GM19023 (cell line): ENCODE measurements around the gene SAT1.

Experiments used
- ATAC-seq: cut with Tn5 transposase; IDR thresholded peaks from one replicate; pipeline ENCODE4 v1.9.1; 2021; ENCODE audit warnings: mild to moderate bottlenecking, moderate library complexity; ENCODE audit not compliant: unreplicated experiment

The SAT1 gene

DNA sequence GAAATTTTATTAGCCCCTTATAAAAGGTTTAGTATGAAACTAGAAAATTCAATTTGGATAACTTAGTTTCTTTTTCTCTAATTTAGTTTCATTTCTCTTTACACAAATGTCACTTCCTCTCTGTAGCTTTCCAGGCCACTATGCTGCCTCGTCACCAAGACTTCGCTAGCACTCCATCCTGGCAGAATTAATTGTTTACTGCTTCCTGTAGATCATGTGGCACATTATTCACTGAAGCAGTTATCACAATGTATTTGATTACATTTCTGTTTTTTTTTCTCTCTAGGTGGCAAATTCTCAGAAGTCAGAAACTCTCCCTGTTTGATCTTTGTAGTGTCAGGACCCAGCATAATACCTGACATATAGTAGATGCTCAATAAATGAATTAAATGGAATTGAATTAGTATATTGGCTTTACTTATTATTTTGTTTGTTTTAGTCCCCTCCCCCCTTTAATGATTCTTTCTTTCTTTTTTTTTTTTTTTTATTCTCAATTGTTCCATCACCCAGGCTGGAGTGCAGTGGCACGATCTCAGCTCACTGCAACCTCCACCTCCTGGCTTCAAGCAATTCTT is 9.3 kb upstream of the SAT1 start:
- ATAC-seq = peak; percentile 76

DNA sequence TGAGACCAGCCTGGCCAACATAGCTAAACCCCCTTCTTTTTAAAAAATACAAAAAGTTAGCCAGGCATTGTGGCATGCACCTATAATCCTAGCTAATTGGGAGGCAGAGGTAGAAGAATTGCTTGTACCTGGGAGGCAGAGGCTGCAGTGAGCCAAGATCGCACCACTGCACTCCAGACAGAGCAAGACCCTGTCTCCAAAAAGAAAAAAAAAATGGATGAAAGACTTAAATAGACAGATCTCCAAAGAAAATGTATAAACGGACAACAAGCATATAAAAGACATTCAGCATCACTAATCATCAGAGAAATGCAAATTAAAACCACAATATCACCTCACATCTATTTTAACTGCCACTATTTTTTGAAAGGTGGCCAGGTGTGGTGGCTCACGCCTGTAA is 6.6 kb upstream of the SAT1 start:
- no peak for ATAC-seq

DNA sequence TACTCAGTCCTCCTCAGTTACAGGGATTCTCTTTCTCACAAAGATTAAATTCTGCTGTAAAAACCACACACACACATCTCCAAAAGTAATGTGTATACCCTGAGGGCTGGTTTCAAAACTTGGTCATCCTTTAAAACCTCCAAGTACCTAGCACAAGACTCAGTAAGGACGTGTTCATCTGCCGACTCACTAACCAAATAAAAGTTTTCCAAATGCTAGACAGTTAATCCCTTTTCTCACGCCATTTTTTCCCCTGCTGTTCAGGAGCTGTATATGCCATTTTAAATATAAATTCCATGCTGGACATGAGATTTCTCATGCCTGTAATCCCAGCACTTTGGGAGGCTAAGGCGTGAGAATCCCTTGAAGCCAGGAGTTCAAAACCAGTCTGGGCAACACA is 3.9 kb upstream of the SAT1 start:
- ATAC-seq = no peak

DNA sequence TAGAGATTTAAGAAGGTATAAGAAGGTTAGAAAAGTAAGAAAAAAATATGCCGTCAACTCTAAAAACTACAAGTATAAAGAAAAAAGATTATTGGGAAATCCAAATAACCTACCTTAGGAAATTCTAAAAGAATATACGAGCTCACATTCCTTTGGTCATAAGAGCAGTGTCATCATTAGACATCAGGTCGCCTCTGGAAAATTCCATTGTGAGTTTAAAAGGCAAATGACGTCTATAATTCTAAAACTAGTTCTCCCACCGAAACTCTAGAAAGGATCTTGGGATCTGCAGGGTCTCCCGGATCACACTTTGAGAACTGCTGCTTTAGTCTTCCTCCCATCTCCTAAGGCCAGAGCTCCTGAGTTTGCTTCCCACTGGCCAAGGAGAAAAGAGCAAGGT is 518 bp upstream of the SAT1 start:
- no peak for ATAC-seq

DNA sequence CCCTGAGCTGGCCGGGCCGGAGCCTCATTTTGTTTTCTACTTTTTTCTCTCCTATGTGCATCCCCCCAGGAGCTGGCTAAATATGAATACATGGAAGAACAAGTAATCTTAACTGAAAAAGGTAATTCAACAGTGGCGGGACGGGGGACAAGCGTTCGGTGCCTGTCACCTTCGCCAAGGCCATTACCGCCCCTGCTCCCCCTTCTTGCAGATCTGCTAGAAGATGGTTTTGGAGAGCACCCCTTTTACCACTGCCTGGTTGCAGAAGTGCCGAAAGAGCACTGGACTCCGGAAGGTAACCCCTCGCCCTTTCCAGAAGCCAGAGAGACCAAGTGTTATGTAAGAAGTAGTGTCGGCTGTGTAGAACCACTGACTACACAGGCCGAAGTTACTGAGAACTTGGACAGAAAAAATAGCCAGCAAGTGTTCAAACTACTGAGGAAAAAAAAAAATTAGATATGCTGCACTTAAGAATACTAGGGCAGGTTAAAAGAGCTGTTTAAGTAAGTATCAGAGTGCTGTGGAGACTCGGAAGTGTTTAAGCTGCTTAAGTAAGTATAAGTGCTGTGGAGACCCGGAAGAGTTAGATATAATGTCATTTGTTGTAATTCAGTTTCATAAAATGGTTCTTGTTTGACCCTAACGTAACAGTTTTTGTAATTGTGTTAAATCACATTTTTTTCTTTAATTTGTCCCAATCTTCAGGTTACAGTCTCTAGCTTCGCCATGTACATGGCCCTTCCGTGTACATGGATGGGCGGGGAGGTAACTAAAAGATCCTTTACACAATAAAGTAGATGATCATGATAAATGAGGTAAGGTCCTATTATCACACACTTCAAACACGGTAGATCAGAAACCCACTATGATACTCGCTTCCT is 856 bp downstream of the SAT1 start:
- ATAC-seq = no peak

DNA sequence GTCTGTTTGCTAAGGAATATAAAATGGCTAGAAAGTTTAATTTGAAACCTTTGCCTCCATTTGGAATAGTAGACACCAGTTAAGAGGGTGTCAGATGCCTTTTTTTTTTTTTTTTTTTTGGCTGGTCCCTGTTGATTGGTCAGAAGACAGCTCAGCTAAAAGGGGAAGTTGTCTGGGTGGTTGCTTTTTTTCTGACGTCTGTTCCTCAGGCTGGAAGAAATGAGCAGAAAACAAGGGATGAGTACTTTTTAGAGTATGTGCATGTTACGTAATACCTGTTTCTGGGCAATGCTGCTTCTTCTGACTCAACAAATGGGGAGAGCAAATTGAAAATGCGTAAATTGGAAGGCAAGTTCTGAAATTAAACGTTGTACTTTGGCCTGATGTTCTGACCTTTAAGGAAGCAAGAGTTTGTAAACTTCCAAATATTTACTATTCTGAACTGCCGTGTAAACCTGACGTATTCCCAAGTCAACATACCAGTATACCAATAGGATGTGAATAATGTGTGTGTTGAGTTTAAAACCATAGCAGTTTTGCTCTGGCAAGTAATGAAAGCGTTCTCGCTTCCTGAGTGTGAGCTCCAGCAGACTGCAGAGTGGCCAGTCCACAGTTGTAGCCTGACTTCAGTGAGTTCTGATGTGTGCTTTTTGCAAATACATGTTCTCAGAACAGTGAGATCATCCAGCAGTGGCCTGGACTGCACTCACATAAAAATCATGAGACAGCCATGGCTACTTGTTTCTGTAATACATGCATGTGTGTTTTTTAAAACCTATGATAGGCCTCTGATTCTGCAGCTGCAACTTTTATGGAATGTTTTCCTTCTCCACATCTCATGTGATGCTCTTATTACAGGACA is 1.7 kb downstream of the SAT1 start:
- no peak for ATAC-seq

DNA sequence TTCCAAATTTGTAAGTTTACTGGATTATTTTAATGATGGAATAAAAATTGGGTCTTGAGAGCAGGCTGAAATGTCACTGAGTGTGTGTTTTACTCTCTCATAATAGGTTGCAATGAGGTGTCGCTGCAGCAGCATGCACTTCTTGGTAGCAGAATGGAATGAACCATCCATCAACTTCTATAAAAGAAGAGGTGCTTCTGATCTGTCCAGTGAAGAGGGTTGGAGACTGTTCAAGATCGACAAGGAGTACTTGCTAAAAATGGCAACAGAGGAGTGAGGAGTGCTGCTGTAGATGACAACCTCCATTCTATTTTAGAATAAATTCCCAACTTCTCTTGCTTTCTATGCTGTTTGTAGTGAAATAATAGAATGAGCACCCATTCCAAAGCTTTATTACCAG is 2.6 kb downstream of the SAT1 start:
- ATAC-seq = no peak

DNA sequence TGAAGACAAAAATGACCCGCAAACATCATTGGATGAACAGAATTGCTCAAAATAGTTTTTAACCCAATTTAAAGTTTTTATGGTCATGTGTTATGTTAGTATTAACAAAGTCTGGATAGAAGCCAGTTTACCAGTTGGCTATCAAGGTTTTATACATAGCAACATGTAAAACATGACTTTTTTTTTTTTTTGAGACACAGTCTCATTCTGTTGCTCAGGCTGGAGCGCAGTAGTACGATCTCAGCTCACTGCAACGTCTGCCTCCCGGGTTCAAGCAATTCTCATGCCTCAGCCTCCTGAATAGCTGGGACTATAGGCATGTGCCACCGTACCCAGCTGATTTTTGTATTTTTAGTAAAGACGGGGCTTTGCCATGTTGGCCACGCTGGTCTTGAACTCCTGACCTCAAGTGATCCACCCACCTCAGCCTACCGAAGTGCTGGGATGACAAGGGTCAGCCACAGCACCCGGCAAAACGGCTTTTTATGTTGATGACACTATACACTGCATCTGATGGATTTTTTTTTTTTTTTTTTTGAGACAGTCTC is 3.4 kb downstream of the SAT1 start:
- ATAC-seq = no peak

DNA sequence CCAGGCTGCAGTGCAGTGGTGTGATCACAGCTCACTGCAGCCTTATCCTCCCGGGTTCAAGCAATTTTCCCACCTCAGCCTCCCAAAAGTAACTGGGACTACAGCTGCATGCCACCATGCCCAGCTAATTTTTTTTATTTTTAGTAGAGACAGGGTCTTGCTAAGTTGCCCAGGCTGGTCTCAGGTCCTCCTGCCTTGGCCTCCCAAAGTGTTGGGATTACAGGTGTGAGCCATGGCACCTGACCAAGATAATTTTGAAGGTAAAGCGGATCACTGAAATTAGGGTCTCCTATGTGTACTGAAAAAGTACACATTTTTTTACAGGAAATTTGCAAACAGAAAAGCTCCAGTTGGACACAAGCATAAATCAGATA is 4.8 kb downstream of the SAT1 start:
- no peak for ATAC-seq

DNA sequence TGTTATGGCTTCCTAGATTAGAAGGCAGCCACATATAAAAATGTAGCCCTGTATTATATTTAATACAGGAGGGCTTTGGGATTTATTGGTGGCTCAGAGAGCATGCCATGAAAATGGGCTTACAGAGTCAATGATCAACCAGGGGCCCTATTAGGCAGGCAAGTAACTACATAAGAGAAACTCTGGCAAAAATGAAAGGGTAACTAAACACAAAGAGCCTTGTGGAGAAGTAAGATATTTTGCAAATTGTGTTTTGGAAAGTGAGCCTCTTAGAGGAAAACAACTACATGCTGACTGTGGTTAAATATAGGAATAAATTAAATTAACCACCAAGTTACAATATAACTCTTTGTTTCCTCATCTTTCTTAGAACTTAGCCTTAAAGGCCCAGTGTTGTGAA is 5.5 kb downstream of the SAT1 start:
- peak; percentile 57 for ATAC-seq

DNA sequence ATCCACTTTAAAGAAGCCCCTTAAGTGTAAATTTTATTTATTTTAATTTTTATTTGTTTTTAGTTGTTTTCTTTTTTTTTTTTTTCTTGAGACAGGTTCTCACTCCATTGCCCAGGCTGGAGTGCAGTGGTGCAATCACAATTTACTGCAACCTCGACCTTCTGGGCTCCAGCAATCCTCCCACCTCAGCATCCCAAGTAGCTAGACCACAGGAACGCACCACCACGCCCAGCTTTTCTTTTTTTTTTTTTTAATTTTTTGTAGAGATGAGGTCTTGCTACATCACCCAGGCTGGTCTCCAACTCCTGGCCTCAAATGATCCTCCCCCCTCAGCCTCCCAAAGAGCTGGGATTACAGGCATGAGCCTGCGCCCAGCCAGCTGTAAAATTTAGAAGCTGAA is 6.0 kb downstream of the SAT1 start:
- ATAC-seq = no peak

DNA sequence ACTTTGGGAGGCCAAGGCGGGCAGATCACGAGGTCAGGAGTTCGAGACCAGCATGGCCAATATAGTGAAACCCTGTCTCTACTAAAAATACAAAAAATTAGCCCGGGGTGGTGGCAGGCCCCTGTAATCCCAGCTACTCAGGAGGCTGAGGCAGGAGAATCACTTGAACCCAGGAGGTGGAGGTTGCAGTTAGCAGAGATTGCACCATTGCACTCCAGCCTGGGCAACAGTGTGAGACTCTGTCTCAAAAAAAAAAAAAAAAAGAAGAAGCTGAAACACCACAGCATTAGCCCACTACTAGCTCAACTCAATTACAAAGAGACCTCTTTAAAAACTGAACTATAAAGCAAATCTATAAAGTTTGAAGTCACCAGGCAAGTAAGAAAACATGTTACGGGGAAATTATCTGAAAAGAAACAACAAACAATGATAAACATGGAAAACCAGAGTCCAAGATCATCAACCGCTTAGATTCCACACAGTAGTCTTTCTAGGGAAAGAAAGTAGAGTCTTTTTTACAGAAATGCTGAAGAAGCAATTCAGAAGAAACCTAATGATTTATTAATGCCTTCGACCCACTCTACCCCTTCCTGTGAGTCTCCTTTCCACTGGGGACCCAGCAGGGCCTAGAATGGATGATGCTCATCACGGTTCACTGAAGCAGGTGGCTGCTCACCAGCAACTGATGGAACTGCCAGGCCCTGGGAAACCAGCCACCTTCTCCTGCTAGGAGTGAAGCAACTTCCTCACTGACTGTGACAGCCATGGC is 6.6 kb downstream of the SAT1 start:
- ATAC-seq = no peak

DNA sequence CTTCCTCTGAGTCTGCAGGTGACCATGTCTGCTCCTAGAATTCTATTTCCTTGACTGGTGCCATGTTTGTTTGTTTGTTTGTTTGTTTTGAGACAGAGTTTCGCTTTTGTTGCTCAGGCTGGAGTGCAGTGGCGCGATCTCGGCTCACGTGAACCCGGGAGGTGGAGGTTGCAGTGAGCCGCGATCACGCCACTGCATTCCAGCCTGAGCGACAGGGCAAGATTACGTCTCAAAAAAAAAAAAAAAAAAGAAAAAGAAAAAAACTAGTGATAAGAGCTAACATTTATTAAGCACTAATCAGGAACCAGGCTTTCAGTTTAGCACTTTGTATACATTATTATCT is 7.2 kb downstream of the SAT1 start:
- ATAC-seq = no peak

DNA sequence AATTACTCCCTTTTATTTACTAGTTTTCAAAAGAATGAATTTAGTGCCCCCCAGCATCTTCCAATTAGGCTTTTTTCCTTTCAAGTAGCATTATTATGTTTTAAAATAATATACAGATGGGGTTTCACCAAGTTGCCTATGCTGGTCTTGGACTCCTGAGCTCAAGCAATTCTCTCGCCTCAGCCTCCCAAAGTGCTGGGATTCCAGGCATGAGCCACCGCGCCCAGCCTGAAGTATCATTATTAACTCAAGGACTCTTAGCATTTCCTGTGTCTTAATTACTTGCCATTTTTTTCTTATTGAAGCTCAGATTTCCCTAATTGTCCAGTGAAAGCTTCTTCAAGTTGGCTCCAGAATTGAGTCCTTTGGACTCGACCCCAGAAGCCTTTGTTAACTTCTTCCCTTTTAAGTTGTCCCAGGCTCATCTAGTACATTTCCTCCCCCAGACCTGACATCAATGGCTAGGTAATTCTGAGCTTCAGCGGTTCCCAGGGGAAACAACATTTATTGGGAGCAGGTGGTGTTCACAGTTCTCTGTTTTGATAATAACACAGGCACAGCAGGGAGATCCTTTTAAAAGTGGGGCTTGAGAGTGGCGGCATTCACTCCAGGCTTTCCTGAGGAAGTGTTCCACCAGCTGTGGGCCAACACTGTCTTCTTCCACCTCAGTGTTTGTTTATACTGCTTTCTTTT is 10.0 kb downstream of the SAT1 start:
- no peak for ATAC-seq

DNA sequence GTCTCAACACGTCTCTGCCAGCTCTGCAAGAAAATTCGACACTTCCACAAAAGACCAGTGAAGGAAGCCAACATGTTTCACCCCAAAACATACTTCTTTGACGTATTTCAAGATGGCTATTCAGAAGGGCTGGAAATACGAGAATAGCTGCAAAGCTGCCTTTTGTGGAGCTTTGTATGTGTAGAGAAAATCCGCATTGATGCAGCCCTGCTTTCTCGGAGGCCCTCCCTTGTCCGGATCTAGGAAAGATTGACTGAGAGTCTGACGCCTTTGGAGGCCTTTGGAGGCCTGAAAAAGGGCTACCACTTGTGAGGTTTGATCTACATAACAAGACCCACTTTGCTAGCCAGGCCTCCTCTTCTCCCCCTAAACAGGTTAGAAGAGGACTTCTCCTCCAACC is 12.2 kb downstream of the SAT1 start:
- ATAC-seq = no peak

DNA sequence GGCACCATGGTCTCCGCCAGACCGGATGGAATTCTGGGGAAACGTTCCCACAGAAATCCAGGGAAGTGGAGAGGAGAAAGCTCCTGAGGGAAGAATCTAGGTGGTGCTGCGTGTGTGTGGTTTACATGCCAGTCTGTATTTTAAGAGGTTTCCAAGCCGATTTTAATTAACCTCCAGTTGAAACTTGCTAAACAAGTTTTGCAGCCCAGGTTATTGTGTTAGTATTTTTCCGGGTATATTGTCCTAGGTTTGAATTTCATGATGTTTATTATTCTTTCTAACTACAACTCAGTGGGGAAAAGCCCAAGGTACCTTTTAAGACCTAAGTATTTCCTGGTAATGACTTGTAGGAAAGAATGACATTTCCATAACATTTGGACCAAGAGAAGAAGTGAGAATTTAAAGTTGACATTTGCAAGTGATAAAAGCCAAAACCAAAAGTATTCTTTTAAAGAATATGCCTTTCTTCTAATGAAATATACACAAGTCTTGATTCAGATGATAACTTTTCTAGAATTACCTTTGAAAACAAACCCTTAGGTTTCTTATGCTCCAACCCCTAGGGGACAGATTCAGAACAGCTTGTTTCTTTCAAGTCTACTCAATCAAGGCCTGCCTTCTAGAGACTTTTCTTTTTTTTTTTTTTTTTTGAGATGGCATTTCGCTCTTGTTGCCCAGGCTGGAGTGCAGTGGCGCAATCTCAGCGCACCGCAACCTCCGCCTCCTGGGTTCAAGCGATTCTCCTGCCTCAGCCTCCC is 14.6 kb downstream of the SAT1 start:
- ATAC-seq = no peak

DNA sequence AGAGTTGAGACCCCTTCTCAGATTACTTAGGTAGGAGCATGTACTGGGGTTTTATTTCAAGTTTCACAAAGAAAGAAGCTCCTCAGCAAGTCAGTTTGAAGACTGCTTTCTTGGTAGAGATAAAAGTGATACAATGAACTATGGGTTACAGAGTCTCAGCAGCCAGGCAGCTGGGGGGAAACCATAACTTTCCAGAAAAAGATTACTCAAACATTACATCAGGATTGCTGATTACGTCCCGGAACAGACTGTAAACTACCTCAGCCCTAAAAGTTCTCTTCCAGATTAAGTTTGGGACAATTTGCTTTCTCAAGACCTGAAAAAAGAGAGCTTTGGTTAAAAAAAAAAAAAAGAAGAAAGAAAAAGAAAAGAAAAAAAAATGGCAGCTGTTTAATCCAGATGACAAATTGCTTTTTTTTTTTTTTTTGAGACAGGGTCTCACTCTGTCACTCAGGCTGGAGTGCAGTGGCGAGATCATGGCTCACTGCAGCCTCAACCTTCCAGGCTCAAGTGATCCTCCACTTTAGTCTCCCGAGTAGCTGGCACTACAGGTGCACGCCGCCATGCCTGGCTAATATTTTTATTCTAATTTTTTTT is 16.6 kb downstream of the SAT1 start:
- no peak for ATAC-seq

DNA sequence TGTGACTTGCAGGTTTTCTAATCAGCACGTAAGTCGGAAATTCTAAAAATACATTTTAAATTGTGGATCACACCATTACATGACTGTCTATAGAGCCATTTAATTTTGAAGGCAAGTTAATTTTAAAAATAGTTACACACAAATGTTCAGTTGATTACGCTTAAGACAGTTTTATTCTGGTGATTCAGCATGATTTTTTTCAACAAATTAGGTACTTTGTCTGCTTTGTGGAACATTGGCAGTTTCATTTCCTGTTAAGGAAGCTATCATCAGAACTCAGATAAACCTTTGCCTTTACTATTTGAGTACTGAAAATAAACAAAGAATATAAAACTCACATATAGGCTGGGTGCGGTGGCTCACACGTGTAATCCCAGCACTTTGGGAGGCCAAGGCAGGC is 19.5 kb downstream of the SAT1 start:
- no peak for ATAC-seq

DNA sequence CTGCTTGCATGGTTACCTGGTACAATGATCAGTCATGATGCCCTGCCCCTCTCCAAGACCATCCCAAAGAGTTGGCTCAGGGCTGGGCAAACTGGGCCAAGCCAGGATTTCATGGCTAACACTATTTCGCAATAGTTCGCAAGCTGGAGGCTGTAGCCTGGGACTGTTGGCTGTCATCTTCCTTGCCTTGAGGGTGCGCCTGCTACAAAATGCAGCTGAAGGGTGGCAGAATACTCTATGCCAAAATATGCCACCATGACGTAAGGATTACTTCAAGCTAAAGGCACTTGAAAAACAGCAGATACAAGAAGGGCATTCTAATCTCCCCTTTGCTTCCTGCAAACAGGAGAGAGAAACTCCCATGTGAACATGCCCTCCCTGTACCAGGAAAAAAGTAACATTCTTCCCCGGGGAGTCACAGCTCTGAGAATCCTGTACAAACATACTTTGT is 21.0 kb downstream of the SAT1 start:
- ATAC-seq = no peak
